SK-N-MC (cell line): Measurements from ENCODE around the gene GAK.
"Not testable (repeated sequence)": the region's sequence is repeated elsewhere in the genome, so short reads cannot be mapped to it uniquely, and the experiment has no call there.

ENCODE experiments used
- DNase-seq: peaks from one replicate; pipeline ENCODE4 v3.0.0-alpha.2; 2011; ENCODE audit warnings: low read depth, low spot score
- H3K27ac ChIP-seq: fragments of 200-600 bp; sonication (generic); 2 replicates; pipeline ENCODE4 v1.5.1; 2016; ENCODE audit warnings: mixed run types
- H3K36me3 ChIP-seq: fragments of 200-600 bp; sonication (generic); 2 replicates; pipeline ENCODE4 v1.6.1; 2017; ENCODE audit warnings: antibody characterized with exemption, low read length, mixed read lengths; ENCODE audit not compliant: insufficient read depth
- H3K4me3 ChIP-seq: fragments of 200-600 bp; sonication (generic); 2 replicates; pipeline ENCODE4 v1.5.1; 2016
- H3K9ac ChIP-seq: fragments of 200-600 bp; sonication (generic); 2 replicates; pipeline ENCODE4 v1.8.0; 2017; ENCODE audit warnings: mixed run types, mixed read lengths; ENCODE audit not compliant: insufficient read length
- H3K9me3 ChIP-seq: fragments of 200-600 bp; sonication (generic); 2 replicates; pipeline ENCODE4 v1.6.1; 2017; ENCODE audit warnings: low read depth, mild to moderate bottlenecking, antibody characterized with exemption, low read length, moderate library complexity, mixed read lengths
- EZH2 ChIP-seq: fragments of 200-600 bp; sonication (generic); IDR thresholded peaks from one replicate; pipeline ENCODE4 v1.6.1; 2017; ENCODE audit warnings: antibody characterized with exemption
- FOXP2 ChIP-seq: optimal IDR thresholded peaks from 2 replicates; pipeline ENCODE3; 2011; ENCODE audit warnings: mild to moderate bottlenecking, moderate library complexity; ENCODE audit not compliant: insufficient read depth; ENCODE audit errors: extremely low read length, control extremely low read depth
- POLR2AphosphoS5 ChIP-seq: IDR thresholded peaks from 2 replicates; pipeline ENCODE4 v1.6.1; 2012; ENCODE audit warnings: mild to moderate bottlenecking, low read depth, low read length, borderline replicate concordance

GAK gene

GRCh38 chr4:932713-933070 lies 576 bp upstream of the GAK start:
- H3K36me3 ChIP-seq: no peaks in the 10 kb centered on the region
- no peak for DNase-seq
- peak overlapping the region; percentile 90 for H3K4me3 ChIP-seq
- no peaks in the 10 kb centered on the region for H3K9me3 ChIP-seq
- H3K27ac ChIP-seq: no peak overlapping the region
- TF ChIP-seq FOXP2 (no peak), POLR2AphosphoS5 (no peak), EZH2 (no peak)
- peak overlapping the region; percentile 95 for H3K9ac ChIP-seq

DNA sequence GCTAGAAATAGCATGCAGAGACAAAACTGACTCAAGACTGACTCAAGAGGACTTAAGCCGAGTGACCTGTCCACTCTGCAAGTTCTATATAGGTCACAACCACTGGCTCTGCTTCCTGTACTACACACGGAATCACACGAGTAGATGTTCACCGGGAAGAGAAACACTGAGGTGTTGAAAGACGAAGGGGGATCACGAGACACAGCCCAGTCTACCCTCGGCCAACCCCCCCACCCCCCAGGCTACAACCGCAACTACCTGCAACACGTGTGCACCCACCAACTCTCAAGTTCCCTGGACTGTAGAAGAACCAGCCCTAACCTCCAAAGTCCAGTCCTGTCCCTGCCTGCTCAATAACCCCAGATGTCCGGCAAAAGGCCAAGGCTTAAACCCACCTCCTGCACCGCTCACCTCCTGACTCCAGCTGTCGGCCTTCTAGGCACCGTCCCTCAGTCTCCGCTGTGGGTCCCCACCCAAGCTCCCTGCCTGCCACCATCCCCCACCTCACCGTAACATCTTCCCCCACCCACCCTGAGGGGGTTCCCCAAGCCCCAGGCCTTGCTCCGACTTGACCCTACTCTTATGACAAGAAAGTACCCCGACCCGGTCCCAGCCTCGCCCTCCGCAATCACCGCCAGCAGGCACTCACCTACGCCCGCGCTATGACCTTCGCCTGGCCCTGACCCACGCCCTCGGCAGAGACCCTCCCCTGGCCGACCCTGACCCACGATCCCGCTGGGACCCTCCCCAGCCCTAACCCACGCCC lies 739 bp downstream of the GAK start:
- Histone ChIP-seq H3K27ac (no peak overlapping the region), H3K4me3 (peak overlapping the region; percentile 90), H3K36me3 (no peaks in the 10 kb centered on the region), H3K9ac (peak overlapping the region; percentile 95), H3K9me3 (no peaks in the 10 kb centered on the region)
- DNase-seq: no peak
- TF ChIP-seq EZH2: no peak

DNA sequence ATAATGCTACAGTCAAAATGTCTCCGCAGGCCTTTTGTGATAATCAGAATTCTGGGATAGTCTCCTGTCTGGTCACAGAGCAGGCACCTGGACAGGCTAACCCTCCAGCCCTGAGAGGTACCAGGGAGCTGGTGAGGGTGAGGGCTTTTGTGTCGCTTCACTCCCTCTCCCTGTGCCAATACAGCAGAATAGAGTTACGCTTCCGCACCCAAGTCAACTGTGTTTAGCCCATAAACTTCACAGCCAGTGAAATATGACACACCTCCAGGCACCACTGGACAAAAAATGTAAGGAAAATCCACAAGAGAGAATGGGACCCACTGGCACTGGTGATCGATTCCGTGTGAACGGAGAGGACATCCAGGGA lies 1.3 kb downstream of the GAK start:
- H3K36me3 ChIP-seq: no peaks in the 10 kb centered on the region
- peak overlapping the region; percentile 90 for H3K4me3 ChIP-seq
- TF ChIP-seq FOXP2 (no peak), POLR2AphosphoS5 (no peak), EZH2 (no peak)
- H3K9me3 ChIP-seq: no peaks in the 10 kb centered on the region
- no peak overlapping the region for H3K27ac ChIP-seq
- DNase-seq: no peak
- peak overlapping the region; percentile 95 for H3K9ac ChIP-seq

GRCh38 chr4:930028-930551 lies 2.0 kb downstream of the GAK start:
- Histone ChIP-seq H3K4me3 (peak overlapping the region; percentile 90; the same call in 1 of the 2 replicates), H3K9ac (peak overlapping the region; percentile 95), H3K9me3 (no peaks in the 10 kb centered on the region), H3K36me3 (no peaks in the 10 kb centered on the region), H3K27ac (no peak overlapping the region)
- TF ChIP-seq FOXP2 (no peak), EZH2 (no peak), POLR2AphosphoS5 (no peak)
- DNase-seq: no peak

- no peaks in the 10 kb centered on the region for H3K36me3 ChIP-seq
- TF ChIP-seq EZH2 (no peak), POLR2AphosphoS5 (no peak), FOXP2 (no peak)
- H3K27ac ChIP-seq: no peak overlapping the region
- no peaks in the 10 kb centered on the region for H3K9me3 ChIP-seq
- no peak for DNase-seq
- no peak overlapping the region for H3K4me3 ChIP-seq
- no peak overlapping the region for H3K9ac ChIP-seq
These were observed 2.9 kb downstream of the GAK start for GRCh38 chr4:929096-929765.

DNA sequence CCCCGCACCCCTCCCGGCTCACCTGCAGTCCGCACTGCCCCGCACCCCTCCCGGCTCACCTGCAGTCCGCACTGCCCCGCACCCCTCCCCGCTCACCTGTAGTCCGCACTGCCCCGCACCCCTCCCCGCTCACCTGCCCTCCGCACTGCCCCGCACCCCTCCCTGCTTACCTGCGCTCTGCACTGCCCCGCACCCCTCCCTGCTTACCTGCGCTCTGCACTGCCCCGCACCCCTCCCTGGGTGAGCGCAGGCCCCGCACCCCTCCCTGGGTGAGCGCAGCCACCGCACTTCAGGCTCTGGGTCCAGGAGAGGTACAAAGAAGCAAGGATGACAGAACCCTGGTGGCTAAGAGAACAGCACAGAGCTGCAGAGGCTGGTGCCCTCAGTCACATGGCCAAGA lies 4.5 kb downstream of the GAK start:
- H3K4me3 ChIP-seq, DNase-seq: not testable (repeated sequence)

GRCh38 chr4:926538-926937 lies 5.6 kb downstream of the GAK start:
- TF ChIP-seq FOXP2 (no peak), EZH2 (no peak), POLR2AphosphoS5 (no peak)
- Histone ChIP-seq H3K9me3 (no peaks in the 10 kb centered on the region), H3K27ac (no peak overlapping the region), H3K9ac (no peak overlapping the region), H3K4me3 (no peak overlapping the region), H3K36me3 (peaks cover 11% of the 10 kb centered on the region; the same call in 1 of the 2 replicates)
- DNase-seq: no peak

More for the DNA sequence above, 4.5 kb downstream of the GAK start:
- H3K9ac ChIP-seq, H3K36me3 ChIP-seq, H3K27ac ChIP-seq, H3K9me3 ChIP-seq: not testable (repeated sequence)

- Histone ChIP-seq H3K27ac (peak overlapping the region; percentile 93), H3K36me3 (peaks cover 15% of the 10 kb centered on the region; the same call in 1 of the 2 replicates), H3K4me3 (no peak overlapping the region), H3K9me3 (no peaks in the 10 kb centered on the region), H3K9ac (no peak overlapping the region)
- TF ChIP-seq FOXP2 (no peak), EZH2 (no peak), POLR2AphosphoS5 (no peak)
- DNase-seq: no peak
These were observed 6.2 kb downstream of the GAK start for GRCh38 chr4:925771-926500.
